Stimulated activated CD4-positive, alpha-beta T cell treated with anti-CD3 and anti-CD28 coated beads, Interleukin-15, amount 100 ng/mL, for 1 hour (primary cell): ENCODE results near the gene CHSY1.
A peak's percentile ranks its signal among the peaks of the same experiment; 100 is the strongest.

Source experiments
- DNase-seq, 2 donors: peaks; one replicate each; pipeline ENCODE4 v3.0.0-alpha.2; 2020; ENCODE audit warnings: low read depth in 1 of 2, low spot score in 1 of 2

Gene CHSY1

GRCh38 chr15:101269479-101270223, 17.8 kb upstream of the CHSY1 start:
- DNase-seq, result no peak

- DNase-seq, result no peak
Measured at GRCh38 chr15:101267320-101268104, 15.7 kb upstream of the CHSY1 start.

DNA sequence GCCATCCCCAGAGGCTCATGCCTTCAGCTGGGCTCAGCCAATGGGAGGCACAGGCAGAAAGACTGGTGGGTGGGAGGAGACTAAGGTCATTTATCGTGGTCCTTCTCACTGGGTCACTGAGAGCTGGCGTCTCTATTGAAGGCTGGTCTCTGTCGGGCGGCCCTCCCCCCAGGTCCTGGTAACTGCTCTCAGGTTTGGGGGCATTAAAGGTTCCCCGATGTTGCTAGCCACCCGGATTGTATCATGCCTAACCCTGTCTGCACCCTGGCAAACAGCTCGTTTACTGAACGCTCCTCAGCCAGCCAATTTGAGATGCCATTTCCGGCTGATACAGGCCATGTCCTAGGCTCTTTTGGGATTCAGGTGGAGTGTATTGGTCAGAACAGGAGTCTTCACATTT, 14.9 kb upstream of the CHSY1 start:
- DNase-seq, result no peak

- no peak for DNase-seq
Measured at GRCh38 chr15:101266034-101266433, 14.2 kb upstream of the CHSY1 start.

GRCh38 chr15:101264911-101265641, 13.2 kb upstream of the CHSY1 start:
- DNase-seq, result no peak

DNA sequence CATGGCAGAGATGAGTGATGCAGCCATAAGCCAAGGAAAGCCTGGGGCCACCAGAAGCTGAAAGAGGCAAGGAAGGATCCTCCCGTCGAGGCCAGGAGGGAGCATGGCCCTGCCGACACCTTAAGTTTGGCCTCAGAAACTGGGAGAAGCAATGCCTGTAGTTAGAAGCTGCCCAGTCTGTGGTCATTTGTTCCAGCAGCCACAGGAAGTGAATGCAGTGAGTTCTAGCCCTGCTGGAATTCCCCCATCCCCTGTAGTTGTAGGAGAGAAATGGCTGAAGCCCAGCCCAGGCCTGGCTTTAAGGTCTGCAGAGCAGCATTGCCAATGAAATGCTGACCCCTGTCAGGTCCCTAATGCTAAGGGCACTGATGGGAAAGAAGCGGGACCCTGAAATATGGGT, 12.2 kb upstream of the CHSY1 start:
- DNase-seq, result no peak

DNA sequence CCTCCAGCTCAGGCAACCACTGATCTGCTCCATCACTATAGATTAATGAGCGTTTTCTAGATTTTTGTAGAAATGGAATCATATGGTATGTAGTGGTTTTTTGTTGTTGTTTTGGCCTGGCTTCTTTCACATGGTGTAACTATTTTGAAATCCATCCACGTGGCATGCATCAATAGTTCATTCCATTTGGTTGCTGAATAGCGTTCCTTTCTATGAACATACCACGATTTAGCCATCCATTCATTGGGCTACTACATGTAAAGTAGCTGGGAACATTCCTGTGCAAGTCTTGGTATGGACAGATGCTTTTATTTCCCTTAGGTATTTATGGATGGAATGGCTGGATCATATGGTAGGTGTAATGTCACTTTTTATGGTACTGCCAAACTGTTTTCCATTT, 10.7 kb upstream of the CHSY1 start:
- DNase-seq, result no peak

DNA sequence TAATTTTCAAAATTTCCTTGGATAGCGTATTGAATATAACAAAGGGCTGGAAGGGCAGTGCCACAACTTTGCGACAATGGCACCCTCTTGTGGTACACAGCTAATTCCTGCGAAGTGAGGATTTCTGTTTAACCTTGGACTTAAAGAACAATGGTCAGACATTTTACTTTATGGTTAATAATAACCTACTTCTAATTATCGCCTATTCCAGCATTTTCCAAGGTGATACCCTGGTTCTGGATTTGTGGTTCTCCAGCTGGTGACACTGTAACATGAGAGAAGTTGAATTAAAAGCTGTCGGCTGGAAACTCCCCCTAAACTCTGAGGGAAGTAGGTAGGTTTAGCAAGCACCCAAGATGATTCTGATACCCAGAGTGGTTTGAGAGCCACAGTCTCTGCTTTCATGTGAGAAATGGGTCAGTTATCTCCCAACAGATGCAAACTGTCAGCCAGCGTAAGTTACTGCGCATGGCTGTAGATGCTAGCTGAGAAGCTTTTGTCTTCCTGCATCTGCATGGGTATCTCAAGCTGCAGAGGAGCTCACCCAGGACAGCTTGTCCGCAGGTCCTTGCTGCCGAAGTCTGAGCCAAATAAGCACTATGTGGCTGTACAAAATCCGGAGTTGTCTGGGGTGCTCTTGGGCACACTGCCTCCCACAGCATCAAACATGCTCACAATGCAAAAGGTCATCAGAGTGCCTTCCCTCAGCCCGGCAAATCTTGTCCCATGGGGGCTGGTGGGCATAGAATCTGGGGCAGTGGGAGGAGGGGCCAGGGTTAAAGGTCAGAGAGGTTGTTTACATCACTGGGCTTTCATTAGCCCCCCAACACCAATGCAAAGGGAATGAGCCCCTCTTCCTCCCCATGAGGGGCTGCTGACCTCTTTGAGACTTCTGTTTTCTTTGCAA, 6.6 kb upstream of the CHSY1 start:
- DNase-seq, result peak in 1 of 2 donors; percentile 19

DNA sequence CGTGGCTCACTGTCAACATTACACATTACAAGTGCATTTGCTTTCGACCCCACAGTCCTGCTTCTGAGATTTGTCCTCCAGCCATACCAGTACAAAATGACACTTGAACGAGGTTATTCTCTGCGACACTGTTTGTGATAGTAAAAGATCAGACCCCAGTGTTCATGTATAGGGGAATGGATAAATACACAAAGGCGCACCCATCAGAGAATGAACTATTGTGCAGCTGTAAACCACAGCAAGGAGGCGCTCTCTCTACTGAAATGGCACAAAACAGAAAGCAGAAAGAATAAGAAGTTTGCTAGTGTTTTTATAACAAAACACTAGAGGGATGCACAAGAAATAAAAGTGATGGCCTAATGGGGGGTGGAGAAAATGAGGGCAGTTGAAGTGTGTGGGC, 4.9 kb upstream of the CHSY1 start:
- no peak for DNase-seq

DNA sequence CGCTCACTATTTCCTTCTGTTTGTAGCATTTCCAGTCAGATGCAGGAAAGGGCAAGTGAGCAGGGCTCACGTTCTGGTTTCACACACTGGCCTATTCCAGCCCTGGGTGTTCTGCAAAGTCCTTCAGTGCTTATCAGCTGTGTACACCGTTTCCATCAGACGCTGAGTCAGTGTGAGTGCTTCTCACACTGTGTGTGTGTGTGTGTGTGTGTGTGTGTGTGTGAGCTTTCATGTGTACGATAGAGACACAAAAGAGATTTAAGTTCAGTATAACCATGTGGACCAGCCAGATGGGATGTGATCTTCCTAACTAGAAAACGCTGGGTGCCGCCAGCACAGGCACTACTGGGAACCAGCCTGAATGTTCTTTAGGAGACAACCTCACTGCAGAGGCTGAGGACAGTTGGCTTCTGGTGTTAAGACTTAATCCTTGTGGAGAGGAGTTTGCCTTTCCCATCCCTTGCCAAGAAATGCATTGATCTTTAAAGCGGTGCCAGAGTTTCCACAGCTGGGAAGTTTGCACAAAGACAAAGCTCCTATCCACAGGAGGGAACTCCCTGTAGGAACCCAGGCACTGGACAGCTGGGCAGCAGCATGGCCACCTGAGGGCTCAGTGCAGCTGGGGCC, 3.9 kb upstream of the CHSY1 start:
- DNase-seq, result no peak

- DNase-seq, result no peak
Measured at GRCh38 chr15:101255051-101255395, 3.2 kb upstream of the CHSY1 start.

DNA sequence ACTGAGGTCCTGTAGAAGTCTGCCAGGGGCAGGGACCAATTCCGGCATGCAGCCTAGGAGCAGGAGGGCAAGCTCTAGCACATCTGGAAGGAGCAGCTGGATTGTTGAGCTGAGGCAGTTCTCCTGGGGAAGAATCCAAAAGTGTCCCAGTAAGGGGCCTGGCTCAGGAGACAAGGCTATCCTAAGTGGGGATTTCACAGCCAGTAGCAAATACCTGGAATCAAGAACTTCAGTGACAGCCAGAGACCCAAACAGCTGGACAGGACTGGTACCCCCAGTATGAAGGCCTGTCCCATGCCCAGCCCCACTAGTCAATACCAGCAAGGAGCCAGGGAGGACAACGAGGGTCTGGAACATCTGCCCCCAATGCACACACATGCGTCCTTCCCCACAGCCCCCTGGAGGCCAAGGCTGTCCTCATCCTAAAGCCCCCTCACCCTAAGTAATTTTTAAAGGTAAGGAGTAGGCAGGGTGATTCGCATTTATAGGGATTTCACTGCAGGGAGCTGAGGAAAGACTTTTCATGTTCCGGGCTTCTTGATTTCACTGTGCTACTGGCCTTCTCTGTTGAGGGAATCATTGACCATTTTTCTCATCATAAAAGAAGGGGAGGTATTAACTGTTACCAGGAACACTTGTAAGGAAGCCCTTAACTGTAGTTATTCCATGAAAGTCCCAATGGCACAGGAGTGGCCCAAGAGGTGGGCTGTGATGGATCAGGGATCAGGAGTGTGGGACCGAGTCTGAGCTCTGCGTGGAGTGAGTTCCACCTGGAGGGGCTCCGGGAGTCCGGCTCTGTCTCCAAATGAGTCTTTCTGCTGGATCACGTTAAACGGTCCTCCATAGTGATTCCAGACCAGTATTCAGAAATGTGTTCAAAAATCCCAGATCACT, 2.6 kb upstream of the CHSY1 start:
- DNase-seq, result no peak

DNA sequence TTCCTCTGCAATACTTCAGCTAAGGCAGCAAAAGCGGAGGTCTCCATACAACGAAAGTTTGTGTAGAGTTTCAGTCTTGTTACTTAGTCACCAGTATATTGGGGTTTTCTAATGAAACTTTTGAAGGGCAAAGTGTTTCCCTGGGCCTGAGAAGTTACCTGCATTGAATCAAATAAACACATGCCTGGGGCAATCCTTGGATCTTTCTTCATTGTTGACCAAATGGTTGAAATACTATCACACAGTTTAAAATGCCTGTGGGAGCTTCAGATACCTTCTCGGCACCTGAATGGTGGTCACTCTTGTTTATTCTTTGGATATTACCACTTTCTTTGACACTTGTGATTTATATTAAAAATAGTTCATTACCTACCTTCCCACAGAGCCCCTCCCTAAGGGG, 988 bp upstream of the CHSY1 start:
- no peak for DNase-seq

DNA sequence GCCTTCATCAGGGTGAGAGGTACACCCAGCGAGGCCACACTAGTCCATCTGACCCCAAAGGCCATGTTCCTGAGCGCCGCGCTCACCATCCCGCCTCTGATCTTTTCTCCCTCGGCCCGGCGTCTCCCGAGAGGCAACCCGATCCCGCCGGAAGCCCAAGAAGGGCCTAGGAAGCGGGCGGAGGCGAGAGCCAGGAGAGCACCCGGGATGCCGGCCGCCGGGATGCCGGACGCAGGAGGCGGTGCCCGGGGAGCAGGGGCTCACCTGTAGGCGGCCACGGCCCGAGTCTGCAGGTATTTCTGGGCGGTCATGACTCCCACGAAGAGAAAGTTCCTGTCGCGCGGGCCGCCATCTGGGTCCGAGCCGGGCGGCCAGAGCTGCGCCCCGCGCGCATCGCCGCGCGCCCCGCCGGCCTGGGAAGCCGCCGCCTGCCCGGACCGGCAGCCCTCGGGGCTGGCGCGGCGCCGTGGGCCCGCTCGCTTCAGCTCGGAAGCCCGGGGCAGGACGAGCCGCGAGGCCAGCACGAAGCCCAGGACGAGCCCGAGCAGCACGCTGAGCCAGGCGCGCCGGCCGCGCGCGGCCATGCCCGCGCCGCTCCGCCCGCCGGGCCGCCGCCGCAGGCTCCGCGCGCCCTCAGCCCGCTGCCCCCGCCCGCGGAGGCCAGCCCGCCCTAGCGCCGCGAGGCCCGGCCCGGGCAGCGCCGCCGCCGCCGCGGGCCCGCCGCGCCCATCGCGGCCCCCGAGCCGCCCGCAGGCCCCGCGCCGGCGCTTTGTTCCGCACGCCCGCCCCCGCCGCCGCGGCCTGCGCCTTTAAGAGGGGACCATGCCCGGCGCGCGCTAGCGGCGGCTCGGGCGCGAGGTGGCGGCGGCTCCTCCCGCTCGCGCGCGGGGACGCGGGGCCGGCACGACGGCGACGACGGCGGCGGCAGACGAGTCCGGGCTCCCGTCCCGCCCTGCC, 697 bp downstream of the CHSY1 start:
- peak in 1 of 2 donors; percentile 15 for DNase-seq

- no peak for DNase-seq
Measured at GRCh38 chr15:101250341-101250831, 1.5 kb downstream of the CHSY1 start.

DNA sequence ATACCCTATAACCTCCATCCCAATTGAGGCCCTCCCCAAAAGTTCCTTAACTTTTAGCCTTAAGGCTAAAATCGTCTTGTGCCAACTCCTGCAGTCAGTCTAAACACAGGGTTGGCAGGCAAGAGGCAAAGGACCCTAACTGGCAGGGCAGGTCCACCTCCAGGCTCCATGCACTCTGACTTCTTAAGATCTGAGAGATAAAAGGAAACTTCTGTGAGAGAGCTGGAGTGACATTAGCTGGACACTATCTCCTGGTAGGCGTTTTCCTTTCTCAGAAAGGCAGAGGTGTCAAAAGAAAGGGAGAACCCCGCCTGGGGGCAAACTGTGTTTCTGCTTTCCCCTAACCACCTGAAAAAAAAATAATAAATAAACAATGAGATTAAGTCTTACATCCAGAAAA, 3.6 kb downstream of the CHSY1 start:
- no peak for DNase-seq

GRCh38 chr15:101246824-101247745, 4.8 kb downstream of the CHSY1 start:
- DNase-seq, result no peak
